CD4-positive, CD25-positive, alpha-beta regulatory T cell (primary cell): ENCODE results near the gene ASTN1. TPM values are rescaled to one million over a fixed set of nuclear protein-coding genes. Genes with fewer than 3 reads are reported as not detected.

Source experiments
- ATAC-seq, 2 donors: fragments of 150-1000 bp; cut with Tn5 transposase; one replicate each; pipeline ENCODE4 v1.10.0; 2021; ENCODE audit warnings: low read depth in 2 of 2, moderate number of reproducible peaks in 2 of 2, moderate library complexity in 1 of 2
- DNase-seq, 3 donors: peaks; one replicate each; pipeline versions ENCODE4 v3.0.0 to v3.0.0-alpha.2; 2012 to 2022; ENCODE audit warnings: mixed read lengths in 1 of 3
- H3K27ac ChIP-seq: one replicate; pipeline ENCODE4 v1.7.0; 2013; ENCODE audit warnings: mild to moderate bottlenecking, low read length; ENCODE audit not compliant: insufficient read depth, poor library complexity, severe bottlenecking
- H3K27me3 ChIP-seq: one replicate; pipeline ENCODE4 v1.7.0; 2013; ENCODE audit warnings: low read length; ENCODE audit not compliant: control insufficient read depth, insufficient read depth
- H3K36me3 ChIP-seq: one replicate; pipeline ENCODE4 v1.7.0; 2013; ENCODE audit warnings: mild to moderate bottlenecking, low read length, moderate library complexity; ENCODE audit not compliant: control insufficient read depth, insufficient read depth
- H3K4me1 ChIP-seq: 2 replicates; pipeline ENCODE4 v1.7.0; 2013; ENCODE audit warnings: mild to moderate bottlenecking, low read length; ENCODE audit not compliant: insufficient read depth, control insufficient read depth, poor library complexity, severe bottlenecking
- H3K4me3 ChIP-seq: one replicate; pipeline ENCODE4 v1.7.0; 2013; ENCODE audit warnings: low read depth, mild to moderate bottlenecking, low read length, moderate library complexity
- H3K9me3 ChIP-seq, 2 experiments: 1 replicate in 1 of 2; 2 replicates in 1 of 2; pipeline ENCODE4 v1.7.0; 2013; ENCODE audit warnings: low read length in 2 of 2, mild to moderate bottlenecking in 1 of 2, moderate library complexity in 1 of 2; ENCODE audit not compliant: control insufficient read depth in 2 of 2
- H3K27ac Mint-ChIP-seq, 3 donors: one replicate each; pipeline ENCODE4 v1.8.0; 2020 to 2022; ENCODE audit warnings: mild to moderate bottlenecking in 3 of 3, mixed read lengths in 3 of 3, moderate library complexity in 2 of 3
- H3K27me3 Mint-ChIP-seq: one replicate; pipeline ENCODE4 v1.8.0; 2022; ENCODE audit warnings: mild to moderate bottlenecking, mixed read lengths
- H3K36me3 Mint-ChIP-seq: one replicate; pipeline ENCODE4 v1.8.0; 2020; ENCODE audit warnings: mixed read lengths
- H3K4me1 Mint-ChIP-seq, 4 donors: one replicate each; pipeline ENCODE4 v1.8.0; 2020 to 2022; ENCODE audit warnings: mixed read lengths in 4 of 4, mild to moderate bottlenecking in 1 of 4
- H3K4me3 Mint-ChIP-seq, 4 donors: one replicate each; pipeline ENCODE4 v1.8.0; 2020 to 2022; ENCODE audit warnings: mild to moderate bottlenecking in 4 of 4, mixed read lengths in 4 of 4, moderate library complexity in 3 of 4
- H3K9me3 Mint-ChIP-seq, 7 donors: one replicate each; pipeline ENCODE4 v1.8.0; 2020 to 2022; ENCODE audit warnings: mixed read lengths in 7 of 7, mild to moderate bottlenecking in 3 of 7, moderate library complexity in 2 of 7
- polyA plus RNA-seq, 4 donors: library from polyadenylated mRNA; unstranded; fragments of 300-500 nt; fragmentation: Illumina TruSeq; gene quantifications; one replicate each; pipeline ENCODE4 v1.2.3, GENCODE V29; 2021
- total RNA-seq: library from RNA; stranded (reverse); gene quantifications from one replicate; pipeline ENCODE4 v1.2.3, GENCODE V29; 2022

Gene ASTN1
- total RNA-seq (not detected), polyA plus RNA-seq (not detected)

- Histone ChIP-seq H3K36me3 (no peaks in the 10 kb centered on the region), H3K9me3 (no peaks in the 10 kb centered on the region), H3K4me3 (no peak within 1 kb of the TSS), H3K27ac (no peak within 1 kb of the TSS), H3K4me1 (no peaks in the 10 kb centered on the region), H3K27me3 (peaks cover 13% of the 10 kb centered on the region)
- Mint-ChIP-seq H3K4me1 (no peaks in the 10 kb centered on the region), H3K4me3 (peak within 1 kb of the TSS in 1 of 4 donors; percentile 17), H3K36me3 (no peaks in the 10 kb centered on the region), H3K27ac (no peak within 1 kb of the TSS), H3K27me3 (peaks cover 12% of the 10 kb centered on the region), H3K9me3 (peaks cover 0 to 7% (median 3%) of the 10 kb centered on the region in 7 donors)
- DNase-seq = no peak
- ATAC-seq = no peak
Measured at GRCh38 chr1:177164380-177165068, at the start of gene ASTN1. TSS of gene ASTN1 (minus strand) at chr1:177164712. CDS start at chr1:177164676, 36 bp downstream.

GRCh38 chr1:177211231-177211630 is 46.7 kb upstream of the ASTN1 start:
- DNase-seq (no peak), ATAC-seq (no peak)
- H3K4me3 Mint-ChIP-seq = no peak overlapping the region
- no peak overlapping the region for H3K4me3 ChIP-seq
- peaks cover 0 to 9% (median 1%) of the 10 kb centered on the region in 7 donors for H3K9me3 Mint-ChIP-seq
- no peak overlapping the region for H3K27ac Mint-ChIP-seq
- H3K27ac ChIP-seq = no peak overlapping the region
- H3K4me1 Mint-ChIP-seq = no peaks in the 10 kb centered on the region
- H3K36me3 ChIP-seq = no peaks in the 10 kb centered on the region
- no peaks in the 10 kb centered on the region for H3K4me1 ChIP-seq
- no peaks in the 10 kb centered on the region for H3K9me3 ChIP-seq
- H3K36me3 Mint-ChIP-seq = no peaks in the 10 kb centered on the region
- H3K27me3 Mint-ChIP-seq = no peaks in the 10 kb centered on the region
- H3K27me3 ChIP-seq = no peaks in the 10 kb centered on the region

GRCh38 chr1:177210071-177210470 is 45.6 kb upstream of the ASTN1 start:
- Mint-ChIP-seq H3K27ac (no peak overlapping the region), H3K9me3 (peaks cover 0 to 5% (median 1%) of the 10 kb centered on the region in 7 donors), H3K4me1 (no peaks in the 10 kb centered on the region), H3K36me3 (no peaks in the 10 kb centered on the region), H3K27me3 (no peaks in the 10 kb centered on the region), H3K4me3 (no peak overlapping the region)
- Histone ChIP-seq H3K27me3 (no peaks in the 10 kb centered on the region), H3K4me1 (no peaks in the 10 kb centered on the region), H3K9me3 (no peaks in the 10 kb centered on the region), H3K27ac (no peak overlapping the region), H3K36me3 (no peaks in the 10 kb centered on the region), H3K4me3 (no peak overlapping the region)
- DNase-seq (no peak), ATAC-seq (no peak)

GRCh38 chr1:177209357-177209756 is 44.8 kb upstream of the ASTN1 start:
- no peaks in the 10 kb centered on the region for H3K4me1 Mint-ChIP-seq
- no peak overlapping the region for H3K27ac Mint-ChIP-seq
- no peaks in the 10 kb centered on the region for H3K36me3 Mint-ChIP-seq
- H3K4me3 Mint-ChIP-seq = no peak overlapping the region
- DNase-seq (no peak), ATAC-seq (no peak)
- Histone ChIP-seq H3K27ac (no peak overlapping the region), H3K4me1 (no peaks in the 10 kb centered on the region), H3K4me3 (no peak overlapping the region), H3K27me3 (no peaks in the 10 kb centered on the region), H3K36me3 (no peaks in the 10 kb centered on the region), H3K9me3 (no peaks in the 10 kb centered on the region)
- peaks cover 0 to 3% (median 1%) of the 10 kb centered on the region in 7 donors for H3K9me3 Mint-ChIP-seq
- H3K27me3 Mint-ChIP-seq = no peaks in the 10 kb centered on the region

GRCh38 chr1:177208920-177209319 is 44.4 kb upstream of the ASTN1 start:
- H3K9me3 Mint-ChIP-seq = peaks cover 0 to 3% (median 1%) of the 10 kb centered on the region in 7 donors
- Histone ChIP-seq H3K36me3 (no peaks in the 10 kb centered on the region), H3K9me3 (no peaks in the 10 kb centered on the region), H3K4me3 (no peak overlapping the region), H3K4me1 (no peaks in the 10 kb centered on the region), H3K27me3 (no peaks in the 10 kb centered on the region), H3K27ac (no peak overlapping the region)
- DNase-seq (no peak), ATAC-seq (no peak)
- H3K4me1 Mint-ChIP-seq = no peaks in the 10 kb centered on the region
- no peak overlapping the region for H3K27ac Mint-ChIP-seq
- no peaks in the 10 kb centered on the region for H3K36me3 Mint-ChIP-seq
- H3K4me3 Mint-ChIP-seq = no peak overlapping the region
- no peaks in the 10 kb centered on the region for H3K27me3 Mint-ChIP-seq

- Histone ChIP-seq H3K9me3 (no peaks in the 10 kb centered on the region), H3K27me3 (no peaks in the 10 kb centered on the region), H3K4me1 (no peaks in the 10 kb centered on the region), H3K4me3 (no peak overlapping the region), H3K36me3 (no peaks in the 10 kb centered on the region), H3K27ac (no peak overlapping the region)
- peaks cover 0 to 5% (median 1%) of the 10 kb centered on the region in 7 donors for H3K9me3 Mint-ChIP-seq
- no peaks in the 10 kb centered on the region for H3K36me3 Mint-ChIP-seq
- H3K4me3 Mint-ChIP-seq = no peak overlapping the region
- ATAC-seq (no peak), DNase-seq (no peak)
- H3K27ac Mint-ChIP-seq = no peak overlapping the region
- H3K4me1 Mint-ChIP-seq = no peaks in the 10 kb centered on the region
- no peaks in the 10 kb centered on the region for H3K27me3 Mint-ChIP-seq
Measured at GRCh38 chr1:177206831-177207355, 42.4 kb upstream of the ASTN1 start.

GRCh38 chr1:177200290-177200689 is 35.8 kb upstream of the ASTN1 start:
- no peaks in the 10 kb centered on the region for H3K4me1 Mint-ChIP-seq
- H3K4me3 Mint-ChIP-seq = no peak overlapping the region
- DNase-seq = no peak
- Histone ChIP-seq H3K27me3 (no peaks in the 10 kb centered on the region), H3K4me1 (no peaks in the 10 kb centered on the region), H3K9me3 (no peaks in the 10 kb centered on the region), H3K27ac (no peak overlapping the region), H3K36me3 (no peaks in the 10 kb centered on the region), H3K4me3 (no peak overlapping the region)
- peaks cover 0 to 7% (median 2%) of the 10 kb centered on the region in 7 donors for H3K9me3 Mint-ChIP-seq
- ATAC-seq = no peak
- H3K27ac Mint-ChIP-seq = no peak overlapping the region
- no peaks in the 10 kb centered on the region for H3K27me3 Mint-ChIP-seq
- no peaks in the 10 kb centered on the region for H3K36me3 Mint-ChIP-seq

- Histone ChIP-seq H3K4me1 (no peaks in the 10 kb centered on the region), H3K27me3 (no peaks in the 10 kb centered on the region)
Measured at GRCh38 chr1:177198243-177198642, 33.7 kb upstream of the ASTN1 start.

More at GRCh38 chr1:177198243-177198642, 33.7 kb upstream of the ASTN1 start:
- Histone ChIP-seq H3K27ac (no peak overlapping the region), H3K4me3 (no peak overlapping the region), H3K36me3 (no peaks in the 10 kb centered on the region), H3K9me3 (no peaks in the 10 kb centered on the region)
- DNase-seq = no peak
- Mint-ChIP-seq H3K9me3 (peaks cover 0 to 7% (median 3%) of the 10 kb centered on the region in 7 donors), H3K36me3 (no peaks in the 10 kb centered on the region), H3K4me1 (no peaks in the 10 kb centered on the region), H3K4me3 (no peak overlapping the region), H3K27me3 (no peaks in the 10 kb centered on the region), H3K27ac (no peak overlapping the region)
- ATAC-seq = no peak
